K562 (cell line): ENCODE measurements around the gene IFT27. TPM values are rescaled to one million over a fixed set of nuclear protein-coding genes. Genes with fewer than 3 reads are reported as not detected.

Source experiments
- ATAC-seq: fragments of 200-7000 bp; cut with Tn5 transposase; 3 replicates; pipeline ENCODE4 v1.9.1; 2020; ENCODE audit warnings: moderate library complexity
- BruUV-seq: library from RNA; stranded (reverse); fragments of 400-500 nt; replicated peaks from 2 replicates; lab custom pipeline; 2021; lab: Mats Ljungman, UMichigan
- CTCF ChIA-PET: fragments of 300-600 bp; formaldehyde crosslinking; extraction: SDS; loops from one replicate; lab custom pipeline; 2021; ENCODE audit warnings: low intra/inter-chr PET ratio; lab: Yijun Ruan, JAX
- POLR2A ChIA-PET: fragments of 300-600, 350-650 bp; sonication (Branson Sonifier 250); formaldehyde crosslinking; extraction: SDS; loops from one replicate; lab custom pipeline; 2021; ENCODE audit warnings: antibody characterized with exemption, inconsistent platforms; lab: Yijun Ruan, JAX
- DNase-seq, 4 experiments: peaks; one replicate each; pipeline versions ENCODE4 v3.0.0 to v3.0.0-alpha.2; 2011 to 2018; ENCODE audit warnings: low spot score in 3 of 4, mixed read lengths in 3 of 4; ENCODE audit errors: extremely low read depth in 1 of 4
- FAIRE-seq: peaks from 2 replicates; lab custom pipeline; 2011; peaks lifted over from hg19 to GRCh38; lab: Jason Lieb, UNC
- H2AFZ ChIP-seq: 2 replicates; pipeline ENCODE4 v1.6.0; 2011; ENCODE audit warnings: low read depth, low read length, control low read depth, inconsistent platforms
- H3K27ac ChIP-seq: fragments of 200-600 bp; 3 replicates; pipeline ENCODE4 v1.8.0; 2011; ENCODE audit warnings: low read depth, mild to moderate bottlenecking, control low read depth, inconsistent platforms, low read length, moderate library complexity, mixed read lengths; ENCODE audit errors: extremely low read depth
- H3K27me3 ChIP-seq, 2 experiments: fragments of 300-600 bp in 1 of 2; 2 replicates in 1 of 2; 3 replicates in 1 of 2; pipeline versions ENCODE4 v1.6.0 to v1.8.0; 2011; ENCODE audit warnings: inconsistent platforms in 2 of 2, low read length in 2 of 2, mild to moderate bottlenecking in 1 of 2, mixed read lengths in 1 of 2, moderate library complexity in 1 of 2; ENCODE audit not compliant: control insufficient read depth in 2 of 2, insufficient read depth in 2 of 2
- H3K36me3 ChIP-seq: fragments of 300-600 bp; 3 replicates; pipeline ENCODE4 v1.8.0; 2011; ENCODE audit warnings: mild to moderate bottlenecking, low read length, inconsistent platforms; ENCODE audit not compliant: control insufficient read depth, insufficient read depth
- H3K4me1 ChIP-seq, 2 experiments: fragments of 200-600 bp in 1 of 2; replicated peaks in 1 of 2; 2 replicates in 1 of 2; 3 replicates in 1 of 2; pipeline versions ENCODE4 v1.5.1 to v1.8.0; 2011; ENCODE audit warnings: inconsistent platforms in 2 of 2, low read length in 2 of 2, mild to moderate bottlenecking in 1 of 2, mixed read lengths in 1 of 2, moderate library complexity in 1 of 2; ENCODE audit not compliant: control insufficient read depth in 2 of 2, insufficient read depth in 2 of 2
- H3K4me2 ChIP-seq: 2 replicates; pipeline ENCODE4 v1.6.1; 2011; ENCODE audit warnings: low read length, control low read depth, inconsistent platforms, mixed read lengths; ENCODE audit not compliant: insufficient read depth
- H3K4me3 ChIP-seq: fragments of 200-600 bp; sonication (generic), shearing (Covaris generic); 2 replicates; pipeline ENCODE4 v1.5.1; 2016; ENCODE audit warnings: control low read depth, inconsistent platforms
- H3K79me2 ChIP-seq: fragments of 200-600 bp; 3 replicates; pipeline ENCODE4 v1.8.0; 2011; ENCODE audit warnings: low read length, inconsistent platforms; ENCODE audit not compliant: control insufficient read depth, insufficient read depth
- H3K9ac ChIP-seq, 2 experiments: 2 replicates each; pipeline versions ENCODE4 v1.6.0 to v1.6.1; 2011; ENCODE audit warnings: low read depth in 2 of 2, low read length in 2 of 2, control low read depth in 1 of 2, inconsistent platforms in 1 of 2, mild to moderate bottlenecking in 1 of 2, mixed read lengths in 1 of 2; ENCODE audit not compliant: insufficient read depth in 1 of 2
- H3K9me1 ChIP-seq: one replicate; pipeline ENCODE4 v1.6.0; 2011; ENCODE audit warnings: inconsistent platforms, mild to moderate bottlenecking, low read length, moderate library complexity; ENCODE audit not compliant: control insufficient read depth, insufficient read depth
- H3K9me3 ChIP-seq: replicated peaks from 2 replicates; pipeline ENCODE4 v1.5.1; 2011; ENCODE audit warnings: low read depth, low read length, inconsistent platforms; ENCODE audit not compliant: control insufficient read depth, insufficient read depth
- H4K20me1 ChIP-seq: replicated peaks from 2 replicates; pipeline ENCODE4 v1.6.1; 2011; ENCODE audit warnings: low read length, inconsistent platforms, mixed read lengths; ENCODE audit not compliant: control insufficient read depth, insufficient read depth
- BCL6 ChIP-seq: fragments of 250-450 bp; sonication (Bioruptor Pico); IDR thresholded peaks from 2 replicates; pipeline ENCODE4 v1.4.0; 2020
- GATAD2A ChIP-seq: fragments of 450-650 bp; IDR thresholded peaks from 2 replicates; pipeline ENCODE4 v1.6.1; 2017
- L3MBTL2 ChIP-seq: fragments of 450-650 bp; IDR thresholded peaks from 2 replicates; pipeline ENCODE4 v1.6.1; 2016; ENCODE audit warnings: mild to moderate bottlenecking, moderate library complexity
- SETDB1 ChIP-seq: IDR thresholded peaks from one replicate; pipeline ENCODE4 v1.6.1; 2012; ENCODE audit warnings: low read length, control low read depth, inconsistent platforms
- SIN3A ChIP-seq, 2 experiments: fragments of 150-350 bp in 1 of 2; IDR thresholded peaks; 2 replicates each; pipeline ENCODE4 v1.6.1; 2011 to 2016; ENCODE audit warnings: borderline replicate concordance in 2 of 2, low read depth in 2 of 2, low read length in 2 of 2, mild to moderate bottlenecking in 2 of 2, moderate library complexity in 2 of 2; ENCODE audit not compliant: control insufficient read depth in 1 of 2
- SUPT5H ChIP-seq: fragments of 450-650 bp; IDR thresholded peaks from 2 replicates; pipeline ENCODE4 v1.6.1; 2016
- TCF7 ChIP-seq: sonication (generic); IDR thresholded peaks from 2 replicates; pipeline ENCODE4 v1.6.1; 2016; ENCODE audit warnings: antibody characterized with exemption, borderline replicate concordance
- USF1 ChIP-seq: sonication (generic); formaldehyde crosslinking; IDR thresholded peaks from 2 replicates; pipeline ENCODE4 v1.9.0; 2022; ENCODE audit warnings: mild to moderate bottlenecking, missing genetic modification reagents
- ZNF134 ChIP-seq: fragments of 250-450 bp; sonication (Bioruptor Pico); conservative IDR thresholded peaks from 2 replicates; pipeline ENCODE4 v1.4.0; 2020
- ZNF277 ChIP-seq: fragments of 250-450 bp; sonication (Bioruptor Pico); IDR thresholded peaks from 2 replicates; pipeline ENCODE4 v1.8.0; 2022; ENCODE audit warnings: inconsistent platforms, mild to moderate bottlenecking, moderate library complexity, borderline replicate concordance
- ZNF280B ChIP-seq: fragments of 250-450 bp; sonication (Bioruptor Pico); IDR thresholded peaks from 2 replicates; pipeline ENCODE4 v1.5.1; 2021; ENCODE audit warnings: mild to moderate bottlenecking
- ZNF512 ChIP-seq: IDR thresholded peaks from 2 replicates; pipeline ENCODE4 v1.6.1; 2016; ENCODE audit warnings: missing genetic modification characterization, missing compliant biosample characterization
- ZNF668 ChIP-seq: fragments of 250-450 bp; sonication (Bioruptor Pico); IDR thresholded peaks from 2 replicates; pipeline ENCODE4 v1.8.0; 2022; ENCODE audit warnings: mild to moderate bottlenecking, inconsistent platforms
- WGBS: fragments of 100-300 bp; shearing (Covaris generic); methylation state at CpG from one replicate; pipeline ENCODE4 v1.1.6; 2016; ENCODE audit warnings: low coverage, mixed read lengths; ENCODE audit not compliant: insufficient coverage; ENCODE audit errors: missing lambda C conversion rate; 5-methylcytosine and 5-hydroxymethylcytosine counted together
- in situ Hi-C: fragments of 300-500 bp; cut with MboI; formaldehyde crosslinking; loops from 4 replicates; pipeline ENCODE4 v1.15.0; 2018; ENCODE audit warnings: inconsistent platforms, mixed read lengths
- intact Hi-C: fragments of 100-400 bp; cut with micrococcal nuclease; formaldehyde crosslinking; loops from 2 replicates; pipeline ENCODE4 v1.14.2; 2022
- polyA plus RNA-seq, 8 experiments: library from polyadenylated mRNA; depleted of rRNA in 4 of 8; stranded (reverse) in 5 of 8; unstranded in 3 of 8; fragments of >200 nt; fragmentation: Nextera tagmentation in 2 of 8; fragmentation: Illumina TruSeq in 1 of 8; extraction: Ambion mirVana in 2 of 8; extraction: Trizol in 1 of 8; gene quantifications; 2 replicates each; pipeline versions ENCODE4 v1.2.1 to v1.2.3, GENCODE V29; 2011 to 2014; ENCODE audit warnings: inconsistent platforms in 1 of 8, missing spikeins in 1 of 8
- total RNA-seq, 7 experiments: library from RNA; depleted of rRNA in 6 of 7; stranded (reverse); fragments of >200 nt in 6 of 7; fragmentation: Illumina TruSeq in 2 of 7; extraction: Trizol in 2 of 7; gene quantifications; 2 replicates each; pipeline versions ENCODE4 v1.2.1 to v1.2.3, GENCODE V29; 2011 to 2021; ENCODE audit warnings: low replicate concordance in 1 of 7
- TF ChIP-seq, protein P1 (sequence below): IDR thresholded peaks from 3 replicates; pipeline ENCODE4 v1.6.1; 2011; ENCODE audit warnings: borderline replicate concordance, mild to moderate bottlenecking; ENCODE audit not compliant: insufficient read length, insufficient read depth
- TF ChIP-seq, protein P2 (sequence below): sonication (generic); formaldehyde crosslinking; IDR thresholded peaks from 2 replicates; pipeline ENCODE4 v1.8.0; 2022; ENCODE audit warnings: mild to moderate bottlenecking, missing genetic modification reagents
- TF ChIP-seq, protein P3 (sequence below): fragments of 450-650 bp; formaldehyde crosslinking; IDR thresholded peaks from 2 replicates; pipeline ENCODE4 v1.4.0; 2022; ENCODE audit warnings: missing genetic modification characterization

Gene IFT27
- total and polyA plus RNA-seq, 9 of the 15 experiments (the other 6 are each of a cell fraction or from before 2014, with no cell fraction given): 0.01 to 1.4 (median 0.14) TPM; not detected in 1

DNA sequence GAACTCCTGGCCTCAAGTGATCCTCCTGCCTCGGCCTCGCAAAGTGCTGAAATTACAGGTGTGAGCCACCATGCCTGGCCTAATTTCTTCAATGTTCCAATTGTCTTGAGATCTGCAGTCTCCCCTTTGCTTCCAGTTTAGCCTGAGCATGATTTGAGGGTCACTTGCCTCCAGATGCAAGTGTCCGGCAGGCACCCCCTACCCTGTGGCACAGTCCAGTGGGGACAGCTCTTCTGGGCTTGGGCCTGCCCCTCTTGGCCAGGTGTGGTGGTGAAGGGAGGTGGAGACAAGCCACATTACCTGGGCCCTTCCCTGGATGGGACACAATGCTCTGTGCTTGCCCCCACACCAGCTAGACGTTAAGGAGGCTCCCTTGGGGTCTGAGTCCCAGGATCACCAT lies 51.1 kb downstream of the IFT27 start:
- Histone ChIP-seq H3K36me3 (no peaks in the 10 kb centered on the region), H3K27ac (no peak overlapping the region), H3K4me1 (no peaks in the 10 kb centered on the region), H3K4me3 (no peak overlapping the region), H3K9ac (no peak overlapping the region), H4K20me1 (no peaks in the 10 kb centered on the region), H2AFZ (no peak overlapping the region), H3K9me3 (no peaks in the 10 kb centered on the region), H3K9me1 (no peaks in the 10 kb centered on the region), H3K4me2 (no peak overlapping the region), H3K79me2 (no peaks in the 10 kb centered on the region), H3K27me3 (peaks cover 0 to 23% of the 10 kb centered on the region in 2 experiments; a peak in 4 of 5 replicates)
- ChIA-PET POLR2A (no interaction called here), CTCF (no interaction called here)
- intact Hi-C loops: no loop called here
- WGBS: 9% methylated on average over 2 of the region's 4 CpGs
- in situ Hi-C loops: no loop called here
- BruUV-seq: no TSS peak
- DNase-seq (no peak), FAIRE-seq (no peak), ATAC-seq (no peak)
- no peak for TF ChIP-seq SETDB1
- no peak for TF ChIP-seq ZNF277 (CRISPR knock-in tag)
- no peak for TF ChIP-seq ZNF668 (CRISPR knock-in tag)
- no peak for TF ChIP-seq USF1
- TF ChIP-seq ZNF280B (CRISPR knock-in tag): no peak
- no peak for TF ChIP-seq GATAD2A
- TF ChIP-seq SIN3A (IDR thresholded peaks at IDR 0.05; ENCODE audit: borderline replicate concordance in 2 of 2, control insufficient read depth in 1 of 2, low read depth in 2 of 2, low read length in 2 of 2): no peak
- TF ChIP-seq TCF7: no peak
- TF ChIP-seq ZNF134 (CRISPR knock-in tag): no peak
- TF ChIP-seq, protein P1, sequence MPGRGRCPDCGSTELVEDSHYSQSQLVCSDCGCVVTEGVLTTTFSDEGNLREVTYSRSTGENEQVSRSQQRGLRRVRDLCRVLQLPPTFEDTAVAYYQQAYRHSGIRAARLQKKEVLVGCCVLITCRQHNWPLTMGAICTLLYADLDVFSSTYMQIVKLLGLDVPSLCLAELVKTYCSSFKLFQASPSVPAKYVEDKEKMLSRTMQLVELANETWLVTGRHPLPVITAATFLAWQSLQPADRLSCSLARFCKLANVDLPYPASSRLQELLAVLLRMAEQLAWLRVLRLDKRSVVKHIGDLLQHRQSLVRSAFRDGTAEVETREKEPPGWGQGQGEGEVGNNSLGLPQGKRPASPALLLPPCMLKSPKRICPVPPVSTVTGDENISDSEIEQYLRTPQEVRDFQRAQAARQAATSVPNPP: no peak
- TF ChIP-seq, protein P2, sequence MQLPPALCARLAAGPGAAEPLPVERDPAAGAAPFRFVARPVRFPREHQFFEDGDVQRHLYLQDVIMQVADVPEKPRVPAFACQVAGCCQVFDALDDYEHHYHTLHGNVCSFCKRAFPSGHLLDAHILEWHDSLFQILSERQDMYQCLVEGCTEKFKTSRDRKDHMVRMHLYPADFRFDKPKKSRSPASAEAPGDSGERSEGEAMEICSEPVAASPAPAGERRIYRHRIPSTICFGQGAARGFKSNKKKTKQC (CRISPR knock-in tag): no peak
- no peak for TF ChIP-seq BCL6 (CRISPR knock-in tag)
- TF ChIP-seq SUPT5H: no peak
- TF ChIP-seq ZNF512 (tag): no peak
- no peak for TF ChIP-seq L3MBTL2
- TF ChIP-seq, protein P3, sequence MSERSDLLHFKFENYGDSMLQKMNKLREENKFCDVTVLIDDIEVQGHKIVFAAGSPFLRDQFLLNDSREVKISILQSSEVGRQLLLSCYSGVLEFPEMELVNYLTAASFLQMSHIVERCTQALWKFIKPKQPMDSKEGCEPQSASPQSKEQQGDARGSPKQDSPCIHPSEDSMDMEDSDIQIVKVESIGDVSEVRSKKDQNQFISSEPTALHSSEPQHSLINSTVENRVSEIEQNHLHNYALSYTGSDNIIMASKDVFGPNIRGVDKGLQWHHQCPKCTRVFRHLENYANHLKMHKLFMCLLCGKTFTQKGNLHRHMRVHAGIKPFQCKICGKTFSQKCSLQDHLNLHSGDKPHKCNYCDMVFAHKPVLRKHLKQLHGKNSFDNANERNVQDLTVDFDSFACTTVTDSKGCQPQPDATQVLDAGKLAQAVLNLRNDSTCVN (CRISPR knock-in tag): no peak
